GM12875 (cell line): ENCODE data around the gene PDCD1LG2.
"Not testable (repeated sequence)": the region's sequence is repeated elsewhere in the genome, so short reads cannot be mapped to it uniquely, and the experiment has no call there.

Experiments
- H3K4me3 ChIP-seq: one replicate; pipeline ENCODE4 v1.5.1; 2011; ENCODE audit warnings: low read depth, low read length, control low read depth
- CTCF ChIP-seq: IDR thresholded peaks from 2 replicates; pipeline ENCODE4 v1.5.1; 2011; ENCODE audit warnings: low read depth, mild to moderate bottlenecking, control low read depth, inconsistent platforms, low read length, moderate library complexity, borderline replicate concordance; ENCODE audit not compliant: insufficient read depth

Gene PDCD1LG2

GRCh38 chr9:5574097-5574496, 63.8 kb downstream of the PDCD1LG2 start:
- TF ChIP-seq CTCF, result no peak
- no peak overlapping the region for H3K4me3 ChIP-seq

GRCh38 chr9:5575000-5575399, 64.7 kb downstream of the PDCD1LG2 start:
- H3K4me3 ChIP-seq, result no peak overlapping the region
- TF ChIP-seq CTCF, result 0 out of 2 replicates have a peak, but pooled peaks have one; percentile 10

GRCh38 chr9:5577225-5577624, 66.9 kb downstream of the PDCD1LG2 start:
- no peak for TF ChIP-seq CTCF
- H3K4me3 ChIP-seq, result no peak overlapping the region

- no peak for TF ChIP-seq CTCF
- H3K4me3 ChIP-seq, result no peak overlapping the region
Observed at GRCh38 chr9:5578018-5578697, 67.8 kb downstream of the PDCD1LG2 start.

- TF ChIP-seq CTCF, result no peak
- no peak overlapping the region for H3K4me3 ChIP-seq
Observed at GRCh38 chr9:5578698-5579085, 68.4 kb downstream of the PDCD1LG2 start.

- no peak overlapping the region for H3K4me3 ChIP-seq
- TF ChIP-seq CTCF, result no peak
Observed at GRCh38 chr9:5579881-5580280, 69.5 kb downstream of the PDCD1LG2 start.

GRCh38 chr9:5580650-5581049, 70.3 kb downstream of the PDCD1LG2 start:
- TF ChIP-seq CTCF, result no peak
- H3K4me3 ChIP-seq, result no peak overlapping the region

- H3K4me3 ChIP-seq, result not testable (repeated sequence)
Observed at GRCh38 chr9:5581706-5582105, 71.4 kb downstream of the PDCD1LG2 start.
